Retina (tissue), 1 donor: ENCODE results near the gene STAT5B.
A peak's percentile ranks its signal among the peaks of the same experiment; 100 is the strongest.
"Not testable (repeated sequence)": the region's sequence is repeated elsewhere in the genome, so short reads cannot be mapped to it uniquely, and the experiment has no call there.

Source experiments
- DNase-seq: peaks from one replicate; pipeline ENCODE4 v3.0.0-alpha.2; 2016

The STAT5B gene

DNA sequence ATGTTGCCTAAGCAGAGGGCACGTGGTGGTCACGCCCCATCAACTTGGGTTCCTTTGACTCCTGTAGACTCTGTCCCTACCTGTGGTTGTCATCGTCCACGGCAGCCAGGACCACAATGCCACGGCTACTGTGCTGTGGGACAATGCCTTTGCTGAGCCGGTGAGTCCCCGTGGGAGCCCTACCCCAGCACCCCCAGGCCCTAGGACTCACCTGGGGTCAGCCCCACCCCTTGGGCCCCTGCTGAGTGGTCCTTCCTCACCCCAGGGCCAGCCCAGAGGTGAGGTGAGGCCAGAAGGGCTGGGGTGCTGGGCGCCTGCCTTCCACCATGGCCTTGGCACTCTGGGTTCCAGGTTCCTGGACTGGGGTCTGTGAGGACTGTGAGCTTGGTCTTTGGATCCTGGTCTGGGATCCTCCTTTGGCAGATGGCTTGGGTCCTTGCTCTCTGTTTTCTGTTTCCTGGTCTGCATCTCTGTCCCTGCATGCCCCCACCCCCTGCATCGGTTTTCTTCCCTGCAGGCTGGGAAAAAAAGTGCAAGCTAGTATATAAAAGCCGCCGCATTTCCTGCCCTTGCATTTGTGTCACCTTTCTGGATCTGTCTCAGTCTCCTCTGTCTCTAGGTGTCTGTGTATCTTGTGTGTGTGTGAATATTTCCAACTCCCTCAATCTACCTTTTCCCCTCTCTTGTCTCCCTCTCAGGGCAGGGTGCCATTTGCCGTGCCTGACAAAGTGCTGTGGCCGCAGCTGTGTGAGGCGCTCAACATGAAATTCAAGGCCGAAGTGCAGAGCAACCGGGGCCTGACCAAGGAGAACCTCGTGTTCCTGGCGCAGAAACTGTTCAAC lies 29.6 kb upstream of the STAT5B start:
- no peak for DNase-seq

- DNase-seq: not testable (repeated sequence)
Observed at GRCh38 chr17:42305031-42305330, 28.8 kb upstream of the STAT5B start.

DNA sequence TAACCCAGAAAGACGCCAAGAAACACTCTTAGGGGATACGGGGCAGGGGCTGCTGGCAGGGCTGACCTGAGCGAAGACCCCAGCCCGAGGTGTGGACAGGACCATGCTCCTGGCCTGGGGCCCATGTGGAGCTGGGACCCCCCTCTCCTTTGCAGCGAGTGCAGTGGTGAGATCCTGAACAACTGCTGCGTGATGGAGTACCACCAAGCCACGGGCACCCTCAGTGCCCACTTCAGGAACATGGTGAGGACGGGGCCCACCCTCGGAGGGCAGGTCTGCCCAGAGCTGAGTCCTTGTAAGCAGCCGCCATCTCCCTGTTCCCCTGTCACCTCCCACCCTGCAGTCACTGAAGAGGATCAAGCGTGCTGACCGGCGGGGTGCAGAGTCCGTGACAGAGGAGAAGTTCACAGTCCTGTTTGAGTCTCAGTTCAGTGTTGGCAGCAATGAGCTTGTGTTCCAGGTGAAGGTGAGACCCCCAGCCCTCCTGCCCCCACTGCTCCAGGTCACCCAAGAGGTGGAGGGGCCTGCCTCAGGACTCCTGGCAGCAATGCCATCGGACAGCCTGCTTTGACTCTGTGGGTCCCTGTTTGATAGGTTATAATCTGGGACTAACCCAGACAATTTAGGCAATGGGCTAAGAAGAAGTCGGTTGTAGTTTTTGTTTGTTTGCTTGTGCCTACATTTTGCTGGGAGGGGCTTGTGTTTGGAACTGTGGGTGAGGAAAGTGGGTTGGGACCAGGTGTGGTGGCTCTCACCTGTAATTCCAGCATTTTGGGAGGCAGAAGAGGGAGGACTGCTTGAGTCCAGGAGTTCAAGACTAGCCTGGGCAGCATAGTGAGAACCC lies 28.2 kb upstream of the STAT5B start:
- DNase-seq: no peak

DNA sequence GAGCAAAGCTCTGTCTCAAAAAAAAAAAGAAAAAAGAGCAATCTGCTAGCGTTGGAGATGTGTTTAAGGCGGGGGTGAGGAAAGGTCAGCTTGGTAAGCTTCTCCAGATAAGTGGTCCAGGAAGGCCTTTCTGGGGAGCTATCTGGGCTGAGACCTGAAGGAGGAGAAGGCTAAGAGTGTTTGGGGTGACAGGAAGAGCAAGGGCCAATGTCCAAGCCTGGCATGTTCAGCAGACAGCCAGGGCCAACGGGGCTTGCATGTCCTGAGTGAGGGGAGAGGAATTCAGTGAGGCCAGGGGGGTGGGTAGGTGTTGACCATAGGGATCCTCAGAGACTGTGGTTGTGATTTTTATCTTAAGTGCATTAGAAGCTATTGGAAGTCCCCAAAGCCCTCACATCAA lies 27.5 kb upstream of the STAT5B start:
- no peak for DNase-seq

DNA sequence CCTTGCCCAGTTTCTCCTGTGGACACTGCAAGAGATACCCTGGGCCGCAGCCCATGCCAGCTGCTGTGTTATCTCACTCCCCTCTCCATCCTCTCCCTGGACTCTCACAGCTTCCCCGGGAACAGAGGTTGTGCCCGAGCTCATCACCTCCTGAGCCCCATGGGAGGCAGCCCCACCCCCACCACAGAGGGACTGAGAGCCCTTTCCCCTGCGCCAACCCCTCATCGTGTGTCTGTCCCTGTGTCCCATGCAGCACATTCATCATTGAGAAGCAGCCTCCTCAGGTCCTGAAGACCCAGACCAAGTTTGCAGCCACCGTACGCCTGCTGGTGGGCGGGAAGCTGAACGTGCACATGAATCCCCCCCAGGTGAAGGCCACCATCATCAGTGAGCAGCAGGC lies 24.8 kb upstream of the STAT5B start:
- no peak for DNase-seq

DNA sequence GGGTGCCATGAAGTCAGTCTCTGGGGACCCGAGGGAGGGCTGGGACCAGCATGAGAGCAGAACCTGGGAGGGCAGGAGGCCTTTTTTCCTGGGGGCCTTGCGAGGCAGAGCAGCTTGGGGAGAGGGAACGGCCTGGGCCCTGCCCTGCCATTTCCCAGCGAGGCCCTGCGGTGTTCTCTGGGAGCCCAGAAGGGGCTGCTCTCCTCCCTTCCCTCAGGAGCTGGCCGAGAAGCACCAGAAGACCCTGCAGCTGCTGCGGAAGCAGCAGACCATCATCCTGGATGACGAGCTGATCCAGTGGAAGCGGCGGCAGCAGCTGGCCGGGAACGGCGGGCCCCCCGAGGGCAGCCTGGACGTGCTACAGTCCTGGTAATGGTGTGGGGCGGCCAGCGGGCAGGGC lies 23.7 kb upstream of the STAT5B start:
- not testable (repeated sequence) for DNase-seq

- DNase-seq: not testable (repeated sequence)
Observed at GRCh38 chr17:42299361-42299760, 23.2 kb upstream of the STAT5B start.

GRCh38 chr17:42297775-42298174 lies 21.6 kb upstream of the STAT5B start:
- not testable (repeated sequence) for DNase-seq

DNA sequence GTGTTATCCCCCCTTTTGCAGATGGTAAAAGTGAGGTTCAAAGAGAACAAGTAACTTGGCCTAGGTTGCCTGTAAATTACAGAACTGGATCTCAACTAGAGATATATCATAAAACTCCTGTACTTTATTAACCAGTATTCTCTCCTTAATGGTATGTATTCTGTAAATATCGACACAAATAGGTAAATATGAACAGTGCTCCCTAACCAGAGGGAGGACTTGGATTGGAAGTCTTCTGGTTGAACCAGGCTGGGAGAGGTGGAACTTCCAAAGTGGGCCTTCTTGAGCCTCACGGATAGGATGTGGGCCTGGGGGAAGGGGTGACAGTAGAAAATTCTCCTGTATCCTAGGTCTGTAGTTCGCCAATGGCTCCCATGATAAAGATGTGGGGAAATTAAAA lies 19.8 kb upstream of the STAT5B start:
- DNase-seq: no peak

GRCh38 chr17:42294469-42295398 lies 18.5 kb upstream of the STAT5B start:
- DNase-seq: no peak

DNA sequence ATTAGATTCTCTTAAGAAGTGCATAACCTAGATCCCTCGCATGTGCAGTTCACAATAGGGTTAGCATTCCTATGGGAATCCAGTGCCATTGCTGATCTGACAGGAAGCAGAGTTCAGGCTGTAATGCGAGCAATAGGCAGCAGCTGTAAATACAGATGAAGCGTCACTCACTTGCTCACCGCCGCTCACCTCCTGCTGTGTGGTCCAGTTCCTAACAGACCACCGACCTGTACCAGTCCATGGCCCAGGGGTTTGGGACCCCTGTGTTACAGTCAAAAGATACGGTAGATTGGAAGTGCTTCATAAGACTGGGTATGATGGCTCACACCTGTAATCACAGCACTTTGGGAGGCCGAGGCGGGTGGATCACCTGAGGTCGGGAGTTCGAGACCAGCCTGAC lies 14.9 kb upstream of the STAT5B start:
- peak; percentile 16 for DNase-seq

DNA sequence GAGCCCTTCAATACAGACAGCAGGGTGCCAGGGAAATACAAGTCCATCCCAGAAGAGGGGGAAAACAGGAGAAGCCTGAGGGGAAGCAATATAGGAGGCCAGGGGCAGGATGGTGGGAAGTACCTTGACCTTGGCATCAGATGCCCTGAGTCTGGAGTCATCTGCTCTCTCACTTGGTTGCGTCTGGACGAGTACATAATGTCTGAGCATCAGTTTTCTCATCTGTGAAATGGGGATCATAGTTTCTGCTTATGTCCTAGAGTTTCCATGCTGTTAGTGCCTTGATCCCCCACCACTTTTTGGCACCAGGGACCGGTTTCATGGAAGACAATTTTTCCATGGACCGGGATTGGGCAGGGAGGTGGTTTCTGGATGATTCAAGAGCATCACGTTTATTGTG lies 14.4 kb upstream of the STAT5B start:
- DNase-seq: no peak

DNA sequence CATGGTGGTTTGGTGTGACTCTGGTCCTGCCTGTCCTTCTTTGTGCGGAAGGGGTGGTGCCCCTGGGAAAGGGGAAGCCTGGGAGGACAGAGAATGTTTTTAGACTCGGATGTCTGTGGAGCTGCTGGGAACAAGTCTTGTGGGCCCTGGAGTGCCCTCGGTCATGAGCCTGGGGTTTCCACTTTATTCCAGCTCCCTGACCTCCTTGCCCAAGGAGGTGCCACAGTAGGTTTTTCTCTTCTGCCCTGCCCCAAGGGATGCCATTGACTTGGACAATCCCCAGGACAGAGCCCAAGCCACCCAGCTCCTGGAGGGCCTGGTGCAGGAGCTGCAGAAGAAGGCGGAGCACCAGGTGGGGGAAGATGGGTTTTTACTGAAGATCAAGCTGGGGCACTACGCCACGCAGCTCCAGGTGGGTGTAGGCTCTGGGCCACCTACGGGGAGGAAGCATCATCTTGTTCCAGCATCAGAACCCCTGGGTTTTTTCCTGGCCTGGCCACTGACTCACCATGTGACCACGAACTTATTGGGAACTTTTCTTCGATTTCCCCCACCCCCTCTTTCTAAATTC lies 13.5 kb upstream of the STAT5B start:
- no peak for DNase-seq

DNA sequence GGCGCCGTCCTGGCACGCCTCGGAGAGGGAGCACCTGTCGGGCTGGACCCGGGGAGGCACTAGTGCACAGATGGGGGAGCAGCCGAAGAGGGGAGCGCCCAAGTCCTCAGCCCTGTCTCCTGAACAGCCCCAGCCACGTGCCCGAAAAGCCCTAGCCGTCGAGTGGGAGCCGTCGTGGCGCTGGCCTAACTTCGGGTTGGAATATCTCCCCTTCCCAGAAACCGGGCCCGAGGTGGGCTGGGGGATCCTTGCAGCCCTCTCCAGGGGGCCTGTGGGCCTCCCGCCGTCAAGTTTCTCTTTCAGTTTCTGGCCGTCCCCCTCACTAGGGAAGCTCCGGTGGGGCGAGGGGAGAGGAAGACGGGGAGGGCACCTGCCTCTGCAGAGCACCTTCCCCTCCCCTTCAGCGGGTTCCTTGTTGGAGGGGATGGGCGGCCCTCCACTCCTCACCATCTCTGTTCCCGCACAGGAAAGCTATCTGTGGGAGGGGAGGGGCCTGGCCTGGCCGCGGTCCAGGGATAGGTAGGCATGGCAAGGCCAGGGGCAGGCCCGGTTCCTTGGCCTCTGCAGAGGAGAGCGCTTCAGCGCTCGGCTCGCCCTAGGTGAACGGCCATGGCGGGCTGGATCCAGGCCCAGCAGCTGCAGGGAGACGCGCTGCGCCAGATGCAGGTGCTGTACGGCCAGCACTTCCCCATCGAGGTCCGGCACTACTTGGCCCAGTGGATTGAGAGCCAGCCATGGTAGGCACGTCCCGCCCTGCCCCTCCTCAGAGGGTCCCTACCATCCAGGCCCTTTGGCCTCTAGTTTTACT lies 12.8 kb upstream of the STAT5B start:
- no peak for DNase-seq

DNA sequence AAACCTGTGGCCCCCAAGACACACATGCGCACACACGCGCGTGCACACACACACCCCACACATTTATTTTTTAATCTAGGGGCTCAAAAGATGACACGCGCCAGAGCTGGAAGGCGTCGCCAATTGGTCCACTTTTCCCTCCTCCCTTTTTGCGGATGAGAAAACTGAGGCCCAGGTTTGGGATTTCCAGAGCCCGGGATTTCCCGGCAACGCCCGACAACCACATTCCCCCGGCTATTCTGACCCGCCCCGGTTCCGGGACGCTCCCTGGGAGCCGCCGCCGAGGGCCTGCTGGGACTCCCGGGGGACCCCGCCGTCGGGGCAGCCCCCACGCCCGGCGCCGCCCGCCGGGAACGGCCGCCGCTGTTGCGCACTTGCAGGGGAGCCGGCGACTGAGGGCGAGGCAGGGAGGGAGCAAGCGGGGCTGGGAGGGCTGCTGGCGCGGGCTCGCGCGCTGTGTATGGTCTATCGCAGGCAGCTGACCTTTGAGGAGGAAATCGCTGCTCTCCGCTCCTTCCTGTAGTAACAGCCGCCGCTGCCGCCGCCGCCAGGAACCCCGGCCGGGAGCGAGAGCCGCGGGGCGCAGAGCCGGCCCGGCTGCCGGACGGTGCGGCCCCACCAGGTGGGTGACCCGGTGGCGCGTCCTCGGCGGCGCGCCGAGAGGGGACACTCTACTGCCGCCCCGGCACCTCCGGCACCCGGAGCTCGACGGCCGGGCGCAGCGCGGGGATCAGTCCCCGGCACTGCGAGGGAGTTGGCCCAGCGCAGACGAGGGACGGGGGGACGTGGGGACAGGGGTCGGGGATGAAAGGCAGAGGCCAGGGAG lies 12.0 kb upstream of the STAT5B start, which contains the start of gene STAT5A:
STAT5A (plus strand) TSS at position 522 of the 826 bp plus-strand sequence. CDS start 914 bp downstream, outside the sequence.
- DNase-seq: peak; percentile 67

GRCh38 chr17:42287305-42287976 lies 11.2 kb upstream of the STAT5B start:
- no peak for DNase-seq

DNA sequence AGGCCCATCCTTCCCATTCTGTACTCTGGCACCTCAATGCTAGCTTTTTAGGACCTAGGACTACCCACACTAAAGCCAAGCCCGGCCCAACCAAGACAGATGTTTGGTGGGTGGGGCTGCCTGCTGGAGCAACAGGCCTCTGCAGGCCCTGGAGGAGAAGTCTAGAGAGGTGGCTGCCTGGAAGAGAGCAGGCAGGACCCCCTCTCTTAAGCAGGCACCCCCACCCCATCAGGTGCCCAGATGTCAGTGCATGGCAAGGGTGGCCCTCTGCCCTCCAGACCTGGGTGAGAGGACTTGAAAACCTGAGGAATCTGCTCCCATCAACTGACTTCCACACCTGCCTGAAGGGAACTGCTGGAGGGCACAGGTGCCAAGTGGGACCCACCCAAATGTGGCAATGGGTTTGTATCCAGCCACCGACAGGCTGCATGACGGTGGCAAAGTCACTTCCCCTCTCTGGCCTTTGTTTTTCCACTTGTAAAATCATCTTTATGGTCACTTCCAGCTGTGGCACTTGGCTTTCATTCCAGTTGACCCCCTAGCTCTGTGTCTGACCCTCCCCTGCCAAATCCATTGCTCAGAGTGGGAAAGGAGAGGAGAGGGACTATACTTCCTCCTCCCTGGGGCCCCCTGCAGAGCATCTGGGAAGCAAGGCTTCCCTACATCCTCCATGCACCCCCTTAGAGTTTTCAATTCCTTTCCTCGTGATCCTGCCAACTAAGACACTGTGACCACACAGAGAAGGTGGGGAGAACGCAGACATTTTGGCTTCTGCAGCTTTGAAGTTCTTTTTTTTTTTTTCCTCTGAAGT lies 10.4 kb upstream of the STAT5B start:
- DNase-seq: no peak

- no peak for DNase-seq
Observed at GRCh38 chr17:42285346-42286050, 9.3 kb upstream of the STAT5B start.

GRCh38 chr17:42284566-42284965 lies 8.4 kb upstream of the STAT5B start:
- no peak for DNase-seq
